GM23338 (cell line): Measurements from ENCODE around the gene TEX29. TPM values are rescaled to one million over a fixed set of nuclear protein-coding genes. Genes with fewer than 3 reads are reported as not detected.

Experiments
- ATAC-seq: fragments of 200-7000 bp; cut with Tn5 transposase; 3 replicates; pipeline ENCODE4 v1.9.1; 2020
- DNase-seq: peaks from one replicate; pipeline ENCODE4 v3.0.0-alpha.2; 2015; ENCODE audit warnings: low spot score
- H2AFZ ChIP-seq: fragments of 200-600 bp; sonication (generic); 2 replicates; pipeline ENCODE4 v1.8.0; 2016; ENCODE audit warnings: antibody characterized with exemption, mild to moderate bottlenecking, moderate library complexity
- H3F3A ChIP-seq: fragments of 200-600 bp; sonication (generic); replicated peaks from 2 replicates; pipeline ENCODE4 v1.8.0; 2017; ENCODE audit warnings: antibody characterized with exemption, mixed run types, low read depth
- H3K27ac ChIP-seq: fragments of 200-600 bp; sonication (generic); 2 replicates; pipeline ENCODE4 v1.6.1; 2016; ENCODE audit warnings: low read depth
- H3K27me3 ChIP-seq: fragments of 200-600 bp; sonication (generic); 2 replicates; pipeline ENCODE4 v1.8.0; 2016; ENCODE audit warnings: mild to moderate bottlenecking, mixed run types, moderate library complexity; ENCODE audit not compliant: insufficient read depth
- H3K36me3 ChIP-seq: fragments of 200-600 bp; sonication (generic); 2 replicates; pipeline ENCODE4 v1.8.0; 2016; ENCODE audit warnings: mild to moderate bottlenecking; ENCODE audit not compliant: insufficient read depth
- H3K4me1 ChIP-seq: fragments of 200-600 bp; sonication (generic); 2 replicates; pipeline ENCODE4 v1.8.0; 2016; ENCODE audit warnings: mild to moderate bottlenecking, moderate library complexity; ENCODE audit not compliant: insufficient read depth
- H3K4me2 ChIP-seq: fragments of 200-600 bp; sonication (generic); 2 replicates; pipeline ENCODE4 v1.7.1; 2017; ENCODE audit warnings: mixed run types
- H3K4me3 ChIP-seq: fragments of 200-600 bp; sonication (generic); 2 replicates; pipeline ENCODE4 v1.6.1; 2016; ENCODE audit warnings: mixed run types
- H3K79me2 ChIP-seq: fragments of 200-600 bp; sonication (generic); replicated peaks from 2 replicates; pipeline ENCODE4 v1.8.0; 2017; ENCODE audit warnings: mild to moderate bottlenecking; ENCODE audit not compliant: insufficient read depth
- H3K9me2 ChIP-seq: fragments of 200-600 bp; sonication (generic); 2 replicates; pipeline ENCODE4 v1.8.0; 2017; ENCODE audit not compliant: insufficient read depth
- H4K20me1 ChIP-seq: fragments of 200-600 bp; sonication (generic); replicated peaks from 2 replicates; pipeline ENCODE4 v1.8.0; 2017; ENCODE audit warnings: mild to moderate bottlenecking; ENCODE audit not compliant: insufficient read depth
- H3K27ac Mint-ChIP-seq: 2 replicates; pipeline ENCODE4 v1.8.0; 2020; ENCODE audit warnings: inconsistent platforms, mild to moderate bottlenecking, moderate library complexity, mixed read lengths
- H3K27me3 Mint-ChIP-seq: 3 replicates; pipeline ENCODE4 v1.8.0; 2022; ENCODE audit warnings: low read depth, mild to moderate bottlenecking, moderate library complexity, mixed read lengths, inconsistent platforms; ENCODE audit not compliant: insufficient read depth, poor library complexity
- H3K36me3 Mint-ChIP-seq: 3 replicates; pipeline ENCODE4 v1.8.0; 2021; ENCODE audit warnings: low read depth, mild to moderate bottlenecking, inconsistent platforms, moderate library complexity, mixed read lengths
- H3K4me1 Mint-ChIP-seq: 3 replicates; pipeline ENCODE4 v1.8.0; 2020; ENCODE audit warnings: mild to moderate bottlenecking, inconsistent platforms, mixed read lengths
- H3K4me3 Mint-ChIP-seq: 3 replicates; pipeline ENCODE4 v1.8.0; 2021; ENCODE audit warnings: moderate library complexity, mild to moderate bottlenecking, inconsistent platforms, mixed read lengths
- H3K9me3 Mint-ChIP-seq: 3 replicates; pipeline ENCODE4 v1.8.0; 2020; ENCODE audit warnings: moderate library complexity, mild to moderate bottlenecking, inconsistent platforms, mixed read lengths
- CTCF ChIP-seq, 2 experiments: fragments of 200-600 bp in 1 of 2; sonication (generic) in 1 of 2; conservative IDR thresholded peaks; 2 replicates each; pipeline versions ENCODE4 v1.5.1 to v1.6.1; 2016 to 2017; ENCODE audit warnings: antibody characterized with exemption in 2 of 2, low read depth in 2 of 2, mild to moderate bottlenecking in 2 of 2, moderate library complexity in 1 of 2
- ETS1 ChIP-seq: IDR thresholded peaks from 2 replicates; pipeline ENCODE4 v1.6.1; 2016; ENCODE audit warnings: antibody characterized with exemption
- EZH2 ChIP-seq: fragments of 200-600 bp; sonication (generic); IDR thresholded peaks from one replicate; pipeline ENCODE4 v1.8.0; 2017; ENCODE audit warnings: antibody characterized with exemption, mild to moderate bottlenecking, low read depth; ENCODE audit not compliant: unreplicated experiment
- NANOG ChIP-seq: IDR thresholded peaks from 2 replicates; pipeline ENCODE4 v1.6.1; 2016; ENCODE audit warnings: antibody characterized with exemption, borderline replicate concordance
- POLR2AphosphoS5 ChIP-seq: IDR thresholded peaks from 2 replicates; pipeline ENCODE4 v1.6.1; 2016; ENCODE audit warnings: antibody characterized with exemption, low read depth
- REST ChIP-seq: IDR thresholded peaks from one replicate; pipeline ENCODE4 v1.6.1; 2018; ENCODE audit warnings: antibody characterized with exemption; ENCODE audit not compliant: unreplicated experiment
- ZNF114 ChIP-seq: fragments of 250-450 bp; sonication (Bioruptor Pico); IDR thresholded peaks from 2 replicates; pipeline ENCODE4 v1.5.0; 2020; ENCODE audit warnings: mild to moderate bottlenecking, moderate library complexity
- ZNF331 ChIP-seq: fragments of 250-450 bp; sonication (Bioruptor Pico); IDR thresholded peaks from 2 replicates; pipeline ENCODE4 v1.5.0; 2020; ENCODE audit warnings: low read depth, mild to moderate bottlenecking, moderate library complexity
- polyA plus RNA-seq: library from polyadenylated mRNA; unstranded; fragments of >200 nt; fragmentation: Nextera tagmentation; extraction: Ambion mirVana; gene quantifications from 2 replicates; pipeline ENCODE4 v1.2.1, GENCODE V29; 2016
- total RNA-seq: library from RNA; depleted of rRNA; stranded (reverse); fragments of >200 nt; shearing (Covaris generic); gene quantifications from 2 replicates; pipeline ENCODE4 v1.2.3, GENCODE V29; 2014

Gene TEX29
- total and polyA plus RNA-seq, 2 experiments from 2014 or later = 0.31 TPM; not detected in 1

GRCh38 chr13:111296417-111296816, 24.0 kb upstream of the TEX29 start:
- peaks cover 2% of the 10 kb centered on the region for H3K27me3 Mint-ChIP-seq
- no peak overlapping the region for H3K4me3 Mint-ChIP-seq
- Histone ChIP-seq H3K4me2 (no peak overlapping the region), H3K9me2 (no peaks in the 10 kb centered on the region), H2AFZ (no peak overlapping the region), H4K20me1 (peaks cover 3% of the 10 kb centered on the region; the same call in 1 of the 2 replicates), H3K27ac (no peak overlapping the region), H3K27me3 (no peaks in the 10 kb centered on the region), H3K4me1 (no peaks in the 10 kb centered on the region), H3K4me3 (no peak overlapping the region), H3K36me3 (peaks cover 5% of the 10 kb centered on the region; the same call in 1 of the 2 replicates), H3F3A (no peaks in the 10 kb centered on the region), H3K79me2 (no peaks in the 10 kb centered on the region; the same call in 1 of the 2 replicates)
- DNase-seq (no peak), ATAC-seq (no peak)
- no peak overlapping the region for H3K27ac Mint-ChIP-seq
- peaks cover 12% of the 10 kb centered on the region; the same call in 2 of the 3 replicates for H3K36me3 Mint-ChIP-seq
- H3K4me1 Mint-ChIP-seq = no peaks in the 10 kb centered on the region
- H3K9me3 Mint-ChIP-seq = no peaks in the 10 kb centered on the region
- TF ChIP-seq POLR2AphosphoS5 (no peak), ZNF331 (no peak), CTCF (conservative IDR thresholded peaks at IDR 0.05; ENCODE audit: low read depth in 2 of 2) (no peak), ETS1 (no peak), NANOG (no peak), ZNF114 (CRISPR knock-in tag) (no peak), EZH2 (no peak), REST (no peak)
